HepG2 (cell line): Measurements from ENCODE around the gene SPTSSB. TPM values are rescaled to one million over a fixed set of nuclear protein-coding genes. Genes with fewer than 3 reads are reported as not detected.

ENCODE experiments used
- CBX5 ChIP-seq: sonication (generic); formaldehyde crosslinking; IDR thresholded peaks from 2 replicates; pipeline ENCODE4 v1.4.0; 2020; ENCODE audit warnings: missing genetic modification reagents, borderline replicate concordance
- CEBPB ChIP-seq: IDR thresholded peaks from 2 replicates; pipeline ENCODE4 v1.6.1; 2011; ENCODE audit warnings: low read depth, low read length, improper control_type of control experiment, borderline replicate concordance
- FOXK1 ChIP-seq: sonication (generic); formaldehyde crosslinking; IDR thresholded peaks from 2 replicates; pipeline ENCODE4 v1.4.0; 2020; ENCODE audit warnings: low read depth, missing genetic modification reagents, borderline replicate concordance
- MLLT10 ChIP-seq: sonication (generic); formaldehyde crosslinking; IDR thresholded peaks from 2 replicates; pipeline ENCODE4 v1.4.0; 2020; ENCODE audit warnings: missing genetic modification reagents
- WIZ ChIP-seq: sonication (generic); formaldehyde crosslinking; IDR thresholded peaks from 2 replicates; pipeline ENCODE4 v1.5.1; 2020; ENCODE audit warnings: mild to moderate bottlenecking, missing genetic modification reagents
- ZNF12 ChIP-seq: sonication (generic); formaldehyde crosslinking; IDR thresholded peaks from 2 replicates; pipeline ENCODE4 v1.5.0; 2020; ENCODE audit warnings: missing genetic modification reagents
- ZNF773 ChIP-seq: sonication (generic); formaldehyde crosslinking; IDR thresholded peaks from 2 replicates; pipeline ENCODE4 v1.4.0; 2020; ENCODE audit warnings: missing genetic modification reagents, borderline replicate concordance
- polyA plus RNA-seq, 8 experiments: library from polyadenylated mRNA; depleted of rRNA in 3 of 8; stranded (reverse) in 7 of 8; unstranded in 1 of 8; fragments of >200 nt; fragmentation: Illumina TruSeq in 4 of 8; extraction: Trizol in 4 of 8; gene quantifications; 2 replicates each; pipeline versions ENCODE4 v1.2.1 to v1.2.3, GENCODE V29; 2011 to 2016; ENCODE audit warnings: low read depth in 4 of 8, missing spikeins in 1 of 8, mixed read lengths in 1 of 8; ENCODE audit not compliant: insufficient read depth in 1 of 8
- total RNA-seq, 5 experiments: library from RNA; depleted of rRNA; stranded (reverse); fragments of >200 nt; fragmentation: Illumina TruSeq; extraction: Trizol; gene quantifications; 2 replicates each; pipeline ENCODE4 v1.2.3, GENCODE V29; 2016; ENCODE audit warnings: low read depth in 1 of 5
- TF ChIP-seq, protein P1 (sequence below), 2 experiments: fragments of 450-650 bp in 1 of 2; sonication (generic) in 1 of 2; formaldehyde crosslinking in 1 of 2; IDR thresholded peaks; 2 replicates each; pipeline versions ENCODE4 v1.6.1 to v1.8.0; 2016 to 2022; ENCODE audit warnings: antibody characterized with exemption in 1 of 2, mild to moderate bottlenecking in 1 of 2, missing genetic modification reagents in 1 of 2
- TF ChIP-seq, protein P2 (sequence below): sonication (generic); formaldehyde crosslinking; IDR thresholded peaks from 2 replicates; pipeline ENCODE4 v1.4.0; 2020; ENCODE audit warnings: missing genetic modification reagents, borderline replicate concordance
- TF ChIP-seq, protein P3 (sequence below): sonication (generic); formaldehyde crosslinking; IDR thresholded peaks from 2 replicates; pipeline ENCODE4 v1.8.0; 2022; ENCODE audit warnings: mild to moderate bottlenecking, missing genetic modification reagents; ENCODE audit not compliant: insufficient replicate concordance

Gene SPTSSB
- total and polyA plus RNA-seq, 2 of the 13 experiments (the other 11 are each of a cell fraction or from before 2014, with no cell fraction given), result 0.51 to 2.4 TPM

DNA sequence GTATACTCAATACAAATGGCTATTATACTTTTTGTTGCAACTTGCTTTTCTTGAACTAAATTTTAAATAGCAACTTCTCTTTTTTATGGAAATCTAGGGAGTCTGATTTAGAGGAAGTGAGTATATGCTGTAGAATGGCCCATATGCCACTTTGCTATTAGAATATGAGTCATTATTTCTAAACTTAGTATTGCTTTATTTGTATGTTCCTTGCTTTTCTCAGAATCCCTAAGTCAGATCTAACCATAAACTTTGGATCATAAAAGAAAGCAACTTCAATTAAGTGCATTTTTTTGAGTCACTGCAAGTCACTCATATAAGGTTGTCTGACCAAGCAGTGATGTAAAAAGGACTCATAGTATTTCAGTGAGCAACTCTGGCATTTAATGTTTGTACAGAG is 17.5 kb upstream of the SPTSSB start (continued):
- TF ChIP-seq, protein P1, sequence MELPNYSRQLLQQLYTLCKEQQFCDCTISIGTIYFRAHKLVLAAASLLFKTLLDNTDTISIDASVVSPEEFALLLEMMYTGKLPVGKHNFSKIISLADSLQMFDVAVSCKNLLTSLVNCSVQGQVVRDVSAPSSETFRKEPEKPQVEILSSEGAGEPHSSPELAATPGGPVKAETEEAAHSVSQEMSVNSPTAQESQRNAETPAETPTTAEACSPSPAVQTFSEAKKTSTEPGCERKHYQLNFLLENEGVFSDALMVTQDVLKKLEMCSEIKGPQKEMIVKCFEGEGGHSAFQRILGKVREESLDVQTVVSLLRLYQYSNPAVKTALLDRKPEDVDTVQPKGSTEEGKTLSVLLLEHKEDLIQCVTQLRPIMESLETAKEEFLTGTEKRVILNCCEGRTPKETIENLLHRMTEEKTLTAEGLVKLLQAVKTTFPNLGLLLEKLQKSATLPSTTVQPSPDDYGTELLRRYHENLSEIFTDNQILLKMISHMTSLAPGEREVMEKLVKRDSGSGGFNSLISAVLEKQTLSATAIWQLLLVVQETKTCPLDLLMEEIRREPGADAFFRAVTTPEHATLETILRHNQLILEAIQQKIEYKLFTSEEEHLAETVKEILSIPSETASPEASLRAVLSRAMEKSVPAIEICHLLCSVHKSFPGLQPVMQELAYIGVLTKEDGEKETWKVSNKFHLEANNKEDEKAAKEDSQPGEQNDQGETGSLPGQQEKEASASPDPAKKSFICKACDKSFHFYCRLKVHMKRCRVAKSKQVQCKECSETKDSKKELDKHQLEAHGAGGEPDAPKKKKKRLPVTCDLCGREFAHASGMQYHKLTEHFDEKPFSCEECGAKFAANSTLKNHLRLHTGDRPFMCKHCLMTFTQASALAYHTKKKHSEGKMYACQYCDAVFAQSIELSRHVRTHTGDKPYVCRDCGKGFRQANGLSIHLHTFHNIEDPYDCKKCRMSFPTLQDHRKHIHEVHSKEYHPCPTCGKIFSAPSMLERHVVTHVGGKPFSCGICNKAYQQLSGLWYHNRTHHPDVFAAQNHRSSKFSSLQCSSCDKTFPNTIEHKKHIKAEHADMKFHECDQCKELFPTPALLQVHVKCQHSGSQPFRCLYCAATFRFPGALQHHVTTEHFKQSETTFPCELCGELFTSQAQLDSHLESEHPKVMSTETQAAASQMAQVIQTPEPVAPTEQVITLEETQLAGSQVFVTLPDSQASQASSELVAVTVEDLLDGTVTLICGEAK (IDR thresholded peaks at IDR 0.05), result no peak
- TF ChIP-seq, protein P1 (CRISPR knock-in tag; IDR thresholded peaks at IDR 0.05), result no peak
- TF ChIP-seq MLLT10 (CRISPR knock-in tag), result no peak
- TF ChIP-seq, protein P2, sequence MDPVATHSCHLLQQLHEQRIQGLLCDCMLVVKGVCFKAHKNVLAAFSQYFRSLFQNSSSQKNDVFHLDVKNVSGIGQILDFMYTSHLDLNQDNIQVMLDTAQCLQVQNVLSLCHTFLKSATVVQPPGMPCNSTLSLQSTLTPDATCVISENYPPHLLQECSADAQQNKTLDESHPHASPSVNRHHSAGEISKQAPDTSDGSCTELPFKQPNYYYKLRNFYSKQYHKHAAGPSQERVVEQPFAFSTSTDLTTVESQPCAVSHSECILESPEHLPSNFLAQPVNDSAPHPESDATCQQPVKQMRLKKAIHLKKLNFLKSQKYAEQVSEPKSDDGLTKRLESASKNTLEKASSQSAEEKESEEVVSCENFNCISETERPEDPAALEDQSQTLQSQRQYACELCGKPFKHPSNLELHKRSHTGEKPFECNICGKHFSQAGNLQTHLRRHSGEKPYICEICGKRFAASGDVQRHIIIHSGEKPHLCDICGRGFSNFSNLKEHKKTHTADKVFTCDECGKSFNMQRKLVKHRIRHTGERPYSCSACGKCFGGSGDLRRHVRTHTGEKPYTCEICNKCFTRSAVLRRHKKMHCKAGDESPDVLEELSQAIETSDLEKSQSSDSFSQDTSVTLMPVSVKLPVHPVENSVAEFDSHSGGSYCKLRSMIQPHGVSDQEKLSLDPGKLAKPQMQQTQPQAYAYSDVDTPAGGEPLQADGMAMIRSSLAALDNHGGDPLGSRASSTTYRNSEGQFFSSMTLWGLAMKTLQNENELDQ (CRISPR knock-in tag), result no peak
- no peak for TF ChIP-seq FOXK1 (CRISPR knock-in tag)
- TF ChIP-seq ZNF773 (CRISPR knock-in tag), result no peak
- no peak for TF ChIP-seq CBX5 (CRISPR knock-in tag)
- TF ChIP-seq ZNF12, result no peak
- no peak for TF ChIP-seq CEBPB
- no peak for TF ChIP-seq WIZ
- TF ChIP-seq, protein P3, sequence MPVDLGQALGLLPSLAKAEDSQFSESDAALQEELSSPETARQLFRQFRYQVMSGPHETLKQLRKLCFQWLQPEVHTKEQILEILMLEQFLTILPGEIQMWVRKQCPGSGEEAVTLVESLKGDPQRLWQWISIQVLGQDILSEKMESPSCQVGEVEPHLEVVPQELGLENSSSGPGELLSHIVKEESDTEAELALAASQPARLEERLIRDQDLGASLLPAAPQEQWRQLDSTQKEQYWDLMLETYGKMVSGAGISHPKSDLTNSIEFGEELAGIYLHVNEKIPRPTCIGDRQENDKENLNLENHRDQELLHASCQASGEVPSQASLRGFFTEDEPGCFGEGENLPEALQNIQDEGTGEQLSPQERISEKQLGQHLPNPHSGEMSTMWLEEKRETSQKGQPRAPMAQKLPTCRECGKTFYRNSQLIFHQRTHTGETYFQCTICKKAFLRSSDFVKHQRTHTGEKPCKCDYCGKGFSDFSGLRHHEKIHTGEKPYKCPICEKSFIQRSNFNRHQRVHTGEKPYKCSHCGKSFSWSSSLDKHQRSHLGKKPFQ (CRISPR knock-in tag), result no peak
- TF ChIP-seq, all 625 proteins: peak for 0
